Neuronal stem cell (in vitro differentiated cells): ENCODE measurements around the gene SYT7.
A peak's percentile ranks its signal among the peaks of the same experiment; 100 is the strongest.

Source experiments
- DNase-seq: peaks from one replicate; pipeline ENCODE4 v3.0.0-alpha.2; 2013; ENCODE audit warnings: low spot score
- H2AFZ ChIP-seq: one replicate; pipeline ENCODE4 v1.6.1; 2013; ENCODE audit warnings: mild to moderate bottlenecking, low read length, inconsistent platforms
- H2AK5ac ChIP-seq: 2 replicates; pipeline ENCODE4 v1.6.1; 2013; ENCODE audit warnings: low read depth, mild to moderate bottlenecking, inconsistent platforms, low read length, moderate library complexity, mixed read lengths
- H2BK120ac ChIP-seq: 2 replicates; pipeline ENCODE4 v1.6.1; 2013; ENCODE audit warnings: low read depth, mild to moderate bottlenecking, inconsistent platforms, low read length, moderate library complexity, mixed read lengths
- H2BK12ac ChIP-seq: one replicate; pipeline ENCODE4 v1.6.1; 2013; ENCODE audit warnings: low read length, inconsistent platforms
- H2BK15ac ChIP-seq: 2 replicates; pipeline ENCODE4 v1.6.1; 2013; ENCODE audit warnings: mild to moderate bottlenecking, low read length, inconsistent platforms, mixed read lengths
- H2BK5ac ChIP-seq: one replicate; pipeline ENCODE4 v1.6.1; 2013; ENCODE audit warnings: inconsistent platforms, mild to moderate bottlenecking, low read length, moderate library complexity
- H3K14ac ChIP-seq: one replicate; pipeline ENCODE4 v1.6.1; 2013; ENCODE audit warnings: low read length, inconsistent platforms
- H3K18ac ChIP-seq: 2 replicates; pipeline ENCODE4 v1.6.1; 2013; ENCODE audit warnings: low read length, inconsistent platforms
- H3K23ac ChIP-seq: 2 replicates; pipeline ENCODE4 v1.6.1; 2013; ENCODE audit warnings: low read depth, mild to moderate bottlenecking, mixed read lengths, low read length, inconsistent platforms; ENCODE audit not compliant: poor library complexity
- H3K27ac ChIP-seq: replicated peaks from 3 replicates; pipeline ENCODE4 v1.5.1; 2013; ENCODE audit warnings: low read length, inconsistent platforms
- H3K27me3 ChIP-seq, 3 experiments: 2 replicates each; pipeline ENCODE4 v1.6.1; 2013; ENCODE audit warnings: low read length in 3 of 3, mild to moderate bottlenecking in 2 of 3, inconsistent platforms in 1 of 3, low read depth in 1 of 3, mixed read lengths in 1 of 3, moderate library complexity in 1 of 3; ENCODE audit not compliant: control insufficient read depth in 3 of 3, insufficient read depth in 3 of 3
- H3K36me3 ChIP-seq, 2 donors: replicated peaks in 1 of 2; 2 replicates each; pipeline ENCODE4 v1.6.1; 2013; ENCODE audit warnings: low read length in 2 of 2; ENCODE audit not compliant: control insufficient read depth in 2 of 2, insufficient read depth in 2 of 2
- H3K4ac ChIP-seq: 2 replicates; pipeline ENCODE4 v1.6.1; 2013; ENCODE audit warnings: inconsistent platforms, mild to moderate bottlenecking, low read length, moderate library complexity
- H3K4me1 ChIP-seq, 2 donors: 1 replicate in 1 of 2; 2 replicates in 1 of 2; pipeline ENCODE4 v1.6.1; 2013; ENCODE audit warnings: low read length in 2 of 2, low read depth in 1 of 2; ENCODE audit not compliant: control insufficient read depth in 2 of 2, insufficient read depth in 1 of 2
- H3K4me2 ChIP-seq: one replicate; pipeline ENCODE4 v1.6.1; 2013; ENCODE audit warnings: mild to moderate bottlenecking, low read length, inconsistent platforms; ENCODE audit not compliant: insufficient read depth, poor library complexity, severe bottlenecking
- H3K4me3 ChIP-seq, 2 donors: 2 replicates each; pipeline ENCODE4 v1.5.1; 2013; ENCODE audit warnings: low read length in 2 of 2, mild to moderate bottlenecking in 2 of 2, inconsistent platforms in 1 of 2, moderate library complexity in 1 of 2
- H3K79me1 ChIP-seq: one replicate; pipeline ENCODE4 v1.6.1; 2013; ENCODE audit warnings: low read depth, mild to moderate bottlenecking, inconsistent platforms, low read length, moderate library complexity
- H3K9ac ChIP-seq: one replicate; pipeline ENCODE4 v1.6.1; 2013; ENCODE audit warnings: mild to moderate bottlenecking, low read depth, low read length, inconsistent platforms; ENCODE audit not compliant: poor library complexity
- H3K9me3 ChIP-seq, 2 donors: replicated peaks in 1 of 2; 2 replicates each; pipeline versions ENCODE3 to v1.6.1; 2013; ENCODE audit warnings: low read length in 2 of 2, mild to moderate bottlenecking in 2 of 2, inconsistent platforms in 1 of 2, low read depth in 1 of 2, mixed read lengths in 1 of 2, moderate library complexity in 1 of 2; ENCODE audit not compliant: control insufficient read depth in 2 of 2, insufficient read depth in 1 of 2
- H4K8ac ChIP-seq: one replicate; pipeline ENCODE4 v1.6.1; 2013; ENCODE audit warnings: low read depth, mild to moderate bottlenecking, inconsistent platforms, low read length, moderate library complexity
- H4K91ac ChIP-seq: one replicate; pipeline ENCODE4 v1.6.1; 2013; ENCODE audit warnings: low read length, low read depth, mild to moderate bottlenecking, inconsistent platforms; ENCODE audit not compliant: poor library complexity
- WGBS, 2 donors: extraction: QIAGEN DNeasy Blood & Tissue Kit; methylation state at CpG; one replicate each; pipeline ENCODE4 v1.1.7; 2013; ENCODE audit warnings: missing lambda C conversion rate in 2 of 2, mixed read lengths in 1 of 2; ENCODE audit not compliant: insufficient read length in 2 of 2, insufficient replicate concordance in 1 of 2; ENCODE audit errors: extremely low coverage in 2 of 2; 5-methylcytosine and 5-hydroxymethylcytosine counted together

SYT7 gene

DNA sequence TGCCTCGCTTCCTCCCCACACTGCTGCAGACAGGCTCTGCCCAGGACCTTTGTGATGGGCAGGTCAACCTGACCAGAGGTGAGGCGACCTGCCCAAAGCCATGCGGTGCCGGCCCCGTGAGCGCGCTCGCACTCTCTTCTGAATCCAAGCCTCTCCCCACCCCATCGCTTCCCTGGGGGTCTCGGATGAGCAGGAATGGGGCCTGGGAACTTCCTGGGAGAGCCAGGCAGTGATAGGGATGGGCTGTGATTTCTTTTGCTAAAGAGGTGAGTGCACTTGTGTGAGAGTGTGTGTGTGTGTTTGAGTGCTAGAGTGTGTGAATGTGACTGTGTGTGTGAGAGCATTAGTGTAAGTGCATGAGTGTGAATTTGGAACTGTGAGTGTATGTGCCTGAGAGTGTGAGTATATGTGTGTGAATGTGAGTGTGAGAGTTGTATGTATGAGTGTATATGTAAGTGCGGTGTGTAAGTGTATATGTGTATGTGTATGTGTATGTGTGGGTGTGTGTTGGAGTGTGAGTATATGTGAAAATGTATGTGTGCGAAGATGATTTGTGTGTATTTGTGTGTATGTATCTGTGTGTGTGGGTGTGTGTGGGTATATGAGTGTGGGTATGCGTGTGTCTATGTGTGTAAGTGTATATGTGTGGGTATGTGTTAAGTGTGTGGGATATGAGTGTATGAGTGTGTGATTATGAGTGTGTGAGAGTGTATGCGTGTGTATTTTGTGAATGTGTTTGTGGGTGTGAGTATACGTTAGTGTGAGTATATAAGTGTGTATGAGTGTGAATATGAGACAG lies 84.1 kb downstream of the SYT7 start:
- Histone ChIP-seq H2BK5ac (no peak overlapping the region), H4K91ac (no peak overlapping the region), H3K9ac (no peak overlapping the region), H2AFZ (no peak overlapping the region), H3K14ac (no peak overlapping the region), H2AK5ac (no peak overlapping the region), H3K27ac (no peak overlapping the region), H3K4me1 (peaks cover 0 to 29% of the 10 kb centered on the region in 2 donors), H3K4me2 (no peak overlapping the region), H3K4me3 (peak overlapping the region in 1 of 2 donors; percentile 13), H3K18ac (no peak overlapping the region), H3K27me3 (no peaks in the 10 kb centered on the region), H2BK15ac (no peak overlapping the region), H2BK120ac (no peak overlapping the region), H4K8ac (no peak overlapping the region), H2BK12ac (no peak overlapping the region), H3K23ac (no peak overlapping the region), H3K36me3 (no peaks in the 10 kb centered on the region), H3K4ac (no peak overlapping the region), H3K9me3 (no peaks in the 10 kb centered on the region), H3K79me1 (no peaks in the 10 kb centered on the region)
- no peak for DNase-seq
- 100% methylated on average over 5 of the region's 15 CpGs for WGBS, 2 donors

DNA sequence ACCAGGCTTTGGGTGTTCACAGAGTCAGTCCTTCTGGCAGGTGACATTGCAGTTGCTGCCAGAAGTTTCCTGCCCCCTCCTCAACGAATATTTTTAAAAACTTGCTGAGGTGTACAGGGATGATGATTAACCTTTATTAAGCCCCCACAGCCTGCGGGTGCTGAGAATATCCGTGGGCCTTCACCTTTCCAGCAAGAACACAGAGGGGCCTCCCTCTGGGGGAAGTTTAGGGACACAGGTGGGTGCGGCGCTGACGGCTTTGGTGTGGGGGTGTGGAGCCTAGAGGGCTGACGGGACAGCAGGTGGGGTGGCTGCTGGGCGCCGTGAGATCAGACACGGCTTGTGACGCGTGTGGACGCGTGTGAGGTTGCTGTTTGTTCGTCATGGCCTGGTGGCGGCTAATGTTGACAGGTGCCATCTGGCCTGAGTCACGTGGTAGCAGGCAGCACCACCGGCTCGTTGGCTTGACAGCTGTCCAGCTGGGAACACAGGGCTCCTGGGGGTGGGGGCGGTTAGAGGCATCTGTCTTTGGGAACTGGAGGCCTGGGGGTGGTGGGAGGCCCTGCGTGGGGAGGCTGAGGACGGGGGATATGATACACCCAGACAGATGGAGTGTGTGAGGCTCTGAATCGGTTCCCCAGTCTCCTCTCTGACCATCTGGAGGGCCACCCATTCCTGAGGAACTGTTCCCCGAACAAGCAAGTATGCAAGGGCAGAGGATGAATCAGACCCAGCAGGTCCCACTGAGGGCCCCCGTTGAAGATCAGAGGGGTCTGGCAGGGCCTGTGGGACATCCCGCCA lies 84.9 kb downstream of the SYT7 start:
- Histone ChIP-seq H3K79me1 (no peaks in the 10 kb centered on the region), H4K8ac (no peak overlapping the region), H2BK12ac (no peak overlapping the region), H2BK15ac (no peak overlapping the region), H3K4ac (no peak overlapping the region), H2BK120ac (no peak overlapping the region), H3K14ac (no peak overlapping the region), H2AK5ac (no peak overlapping the region), H2AFZ (no peak overlapping the region), H3K9me3 (no peaks in the 10 kb centered on the region), H3K4me2 (no peak overlapping the region), H3K27me3 (no peaks in the 10 kb centered on the region), H3K4me1 (peaks cover 0 to 31% of the 10 kb centered on the region in 2 donors), H4K91ac (no peak overlapping the region), H3K18ac (peak overlapping the region; percentile 73), H3K27ac (no peak overlapping the region), H3K23ac (peak overlapping the region; percentile 20), H3K9ac (no peak overlapping the region), H3K36me3 (no peaks in the 10 kb centered on the region), H2BK5ac (no peak overlapping the region), H3K4me3 (no peak overlapping the region)
- DNase-seq, result no peak
- no CpG with 5 or more reads among the region's 26 CpGs for WGBS, 2 donors

DNA sequence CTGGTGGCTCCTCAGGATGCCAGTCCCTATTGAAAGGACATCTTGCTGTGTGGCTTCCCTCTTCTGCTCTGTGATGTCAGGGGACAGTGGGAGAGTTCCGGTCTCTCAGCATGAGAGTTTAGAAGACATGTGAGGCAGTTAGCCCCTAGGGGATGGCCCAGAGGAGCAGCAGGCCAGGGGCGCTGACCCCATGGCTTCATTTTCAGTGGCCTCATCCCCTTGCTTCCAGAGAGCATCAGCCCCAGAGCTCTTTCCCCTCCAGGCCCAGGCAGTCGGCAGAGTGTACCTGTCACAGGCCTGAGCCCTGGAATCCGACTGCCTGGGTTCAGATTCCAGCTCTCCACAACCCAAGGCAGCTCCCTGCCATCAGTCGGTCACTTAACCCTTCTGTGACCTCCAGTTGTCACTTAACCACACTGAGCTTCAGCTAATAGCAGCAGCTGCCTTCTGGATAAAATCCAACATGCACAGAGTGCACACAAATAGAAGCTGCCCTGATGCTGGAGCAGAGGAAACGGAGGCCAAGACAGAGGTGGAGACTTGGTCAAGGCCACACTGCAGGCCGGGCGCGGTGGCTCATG lies 86.4 kb downstream of the SYT7 start:
- Histone ChIP-seq H3K36me3 (no peaks in the 10 kb centered on the region), H2AK5ac (no peak overlapping the region), H3K4me1 (peaks cover 10 to 33% of the 10 kb centered on the region in 2 donors), H3K79me1 (no peaks in the 10 kb centered on the region), H2AFZ (no peak overlapping the region), H4K8ac (no peak overlapping the region), H3K27ac (no peak overlapping the region), H3K14ac (no peak overlapping the region), H3K23ac (no peak overlapping the region), H2BK15ac (no peak overlapping the region), H3K4ac (no peak overlapping the region), H2BK5ac (no peak overlapping the region), H4K91ac (no peak overlapping the region), H3K18ac (no peak overlapping the region), H3K4me3 (no peak overlapping the region), H3K4me2 (no peak overlapping the region), H3K9me3 (no peaks in the 10 kb centered on the region), H2BK12ac (no peak overlapping the region), H3K9ac (no peak overlapping the region), H2BK120ac (no peak overlapping the region), H3K27me3 (no peaks in the 10 kb centered on the region)
- WGBS, 2 donors, result no CpG with 5 or more reads among the region's 9 CpGs
- DNase-seq, result no peak
